Measurements from ENCODE around the gene GUCY1B1.
A peak's percentile ranks its signal among the peaks of the same experiment; 100 is the strongest.

Gene GUCY1B1

DNA sequence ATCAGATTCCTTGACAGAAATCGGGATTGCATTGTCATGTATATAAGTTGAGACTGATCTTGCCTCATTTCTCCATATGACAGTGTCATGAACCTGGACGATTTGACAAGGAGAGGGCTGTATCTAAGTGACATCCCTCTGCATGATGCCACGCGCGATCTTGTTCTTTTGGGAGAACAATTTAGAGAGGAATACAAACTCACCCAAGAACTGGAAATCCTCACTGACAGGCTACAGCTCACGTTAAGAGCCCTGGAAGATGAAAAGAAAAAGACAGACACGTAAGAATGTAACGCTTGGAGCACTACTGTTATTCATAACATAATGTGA lies 40.9 kb downstream of the GUCY1B1 start:
- no peak for DNase-seq (ENCODE audit: low read depth)

DNA sequence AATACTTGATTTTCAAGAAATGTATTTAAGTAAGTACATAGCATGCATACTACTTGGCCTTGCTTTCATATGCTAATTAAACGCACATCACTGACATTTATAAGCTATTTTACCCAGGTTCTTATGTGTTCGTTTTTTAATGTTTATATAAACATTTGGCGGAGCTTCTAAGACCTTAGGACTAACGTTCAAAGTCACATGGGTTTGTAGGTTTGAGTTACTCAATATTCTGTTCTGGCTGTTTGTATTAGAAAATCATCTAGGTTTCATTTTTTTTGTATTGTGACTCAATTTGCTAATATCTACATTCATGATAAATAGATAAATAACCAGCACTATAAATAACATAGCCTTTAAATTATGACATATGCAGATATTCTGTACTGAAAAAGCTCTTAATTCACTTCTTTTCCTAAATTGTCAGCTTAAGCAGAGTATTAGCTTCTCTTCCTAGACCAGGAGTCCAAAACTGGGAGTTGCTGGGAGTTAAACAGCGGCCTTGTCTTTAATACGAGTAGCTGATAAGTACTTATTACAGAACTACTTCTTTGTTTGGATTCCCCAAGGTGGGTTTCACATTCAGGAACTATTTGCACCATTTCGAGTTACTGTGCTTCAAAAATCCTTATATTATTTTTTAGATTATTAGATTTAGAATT lies 42.0 kb downstream of the GUCY1B1 start:
- no peak for DNase-seq (ENCODE audit: low read depth)

DNA sequence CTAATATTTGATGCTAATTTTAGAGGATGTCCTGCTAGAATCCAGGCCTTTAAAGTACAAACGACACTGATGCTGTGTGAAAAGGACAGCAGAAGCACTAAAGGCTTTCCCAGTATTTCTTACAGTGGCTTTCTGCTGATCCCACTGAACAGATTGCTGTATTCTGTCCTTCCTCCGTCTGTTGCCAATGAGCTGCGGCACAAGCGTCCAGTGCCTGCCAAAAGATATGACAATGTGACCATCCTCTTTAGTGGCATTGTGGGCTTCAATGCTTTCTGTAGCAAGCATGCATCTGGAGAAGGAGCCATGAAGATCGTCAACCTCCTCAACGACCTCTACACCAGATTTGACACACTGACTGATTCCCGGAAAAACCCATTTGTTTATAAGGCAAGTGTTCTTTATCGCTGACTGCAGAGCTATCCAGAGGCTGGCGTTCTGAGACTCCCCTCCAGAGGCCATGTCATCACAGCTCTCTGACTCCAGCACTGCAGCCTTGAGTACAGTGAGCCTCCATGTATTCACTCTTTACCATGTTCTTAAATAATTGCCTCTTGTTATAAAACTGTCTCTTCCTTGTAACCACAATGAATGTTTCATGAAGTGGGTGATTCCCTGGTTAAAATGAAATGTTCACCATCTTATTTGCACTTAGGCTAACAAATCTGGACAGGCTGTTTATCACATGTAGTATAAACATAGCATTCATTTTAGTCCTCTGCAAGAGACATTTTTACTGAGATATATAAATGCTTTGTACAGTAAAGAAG lies 43.6 kb downstream of the GUCY1B1 start:
- DNase-seq (ENCODE audit: low read depth), result no peak

DNA sequence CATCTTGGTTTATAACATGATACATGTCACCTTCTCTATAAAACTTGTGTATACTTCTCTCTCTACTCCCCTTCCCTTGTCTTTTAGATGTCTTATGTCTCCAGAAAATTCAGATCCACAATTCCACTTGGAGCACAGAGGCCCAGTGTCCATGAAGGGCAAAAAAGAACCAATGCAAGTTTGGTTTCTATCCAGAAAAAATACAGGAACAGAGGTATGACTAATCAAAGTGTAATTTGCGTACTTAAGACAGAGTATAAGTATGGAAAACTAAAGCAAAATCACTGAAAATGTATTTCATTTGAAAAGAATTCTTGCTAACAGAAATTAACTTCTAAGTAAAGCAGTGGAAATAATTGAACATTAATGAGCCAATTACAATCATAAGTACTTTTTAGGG lies 46.2 kb downstream of the GUCY1B1 start:
- peak; percentile 25 for DNase-seq (ENCODE audit: low read depth)

DNA sequence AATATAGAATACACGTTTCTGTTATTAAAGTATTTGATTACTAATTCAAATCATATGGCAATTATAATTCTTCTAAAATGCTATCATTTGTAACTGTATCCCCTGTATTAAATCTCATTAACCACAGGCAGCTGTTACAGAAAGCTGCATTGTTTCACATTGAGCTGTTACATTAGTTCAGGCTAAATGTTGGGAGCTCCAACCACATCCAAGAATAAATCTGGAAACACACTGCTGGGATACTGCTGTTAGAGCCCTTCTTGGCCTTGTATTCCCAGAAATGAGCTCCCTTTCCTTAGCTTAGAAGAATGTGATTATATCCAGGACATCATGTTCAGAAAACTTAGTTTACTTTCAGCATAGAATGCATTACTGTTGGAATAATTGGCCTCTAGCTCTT lies 48.2 kb downstream of the GUCY1B1 start:
- DNase-seq (ENCODE audit: low read depth), result no peak

DNA sequence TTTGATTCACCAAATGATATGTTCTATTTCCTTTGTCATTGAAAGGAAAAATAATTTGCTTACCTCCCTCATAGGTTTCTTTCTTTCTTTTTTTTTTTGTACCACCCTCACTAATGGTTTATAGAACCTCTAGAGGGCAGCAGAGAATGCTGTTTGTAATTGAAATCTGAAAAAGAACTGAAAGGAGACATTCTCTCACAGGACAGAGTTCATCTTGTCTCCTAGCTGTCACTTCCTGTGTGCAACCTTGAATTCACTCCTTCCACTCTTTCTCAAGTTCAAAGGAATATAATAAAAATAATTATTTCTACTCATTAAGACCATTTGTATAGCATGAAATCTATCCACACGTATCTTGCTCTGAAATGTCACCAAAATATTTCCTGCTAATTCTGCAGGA lies 51.0 kb downstream of the GUCY1B1 start:
- DNase-seq (ENCODE audit: low read depth), result peak; percentile 83

DNA sequence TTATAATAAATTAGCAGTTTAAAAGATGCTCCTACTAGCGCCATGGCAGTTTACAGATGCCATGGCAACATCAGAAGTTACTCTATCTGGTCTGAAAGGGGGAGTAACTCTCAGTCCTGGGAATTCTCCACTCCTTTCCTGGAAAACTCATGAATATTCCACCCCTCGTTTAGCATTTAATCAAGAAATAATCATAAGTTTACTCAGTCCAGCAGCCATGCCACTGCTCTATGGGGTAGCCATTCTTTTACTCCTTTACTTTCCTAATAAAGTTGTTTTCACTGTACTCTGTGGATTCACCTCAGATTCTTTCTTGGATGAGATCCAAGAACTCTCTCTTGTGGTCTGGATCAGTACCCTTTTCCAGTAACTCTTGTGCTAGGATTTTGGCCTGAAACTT lies 52.3 kb downstream of the GUCY1B1 start:
- no peak for DNase-seq (ENCODE audit: low read depth)

DNA sequence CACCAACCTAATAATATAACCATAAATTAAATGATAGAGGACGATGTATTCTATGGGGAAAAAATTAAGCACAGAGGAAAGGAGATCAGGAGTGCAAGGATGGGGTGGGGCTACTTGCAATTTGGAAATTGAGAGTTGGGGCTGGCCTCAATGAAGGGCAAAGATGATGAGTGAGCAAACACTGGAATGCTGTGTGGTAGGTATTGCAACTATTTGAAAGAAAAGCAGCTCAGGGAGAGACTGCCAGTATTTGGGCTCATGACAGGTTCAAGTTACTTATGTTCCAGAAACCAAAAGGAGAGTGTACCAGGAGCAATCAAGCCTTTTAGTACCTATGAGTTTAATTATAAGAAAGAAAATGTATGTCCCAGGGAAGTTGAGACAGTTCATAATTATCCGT lies 59.8 kb downstream of the GUCY1B1 start:
- DNase-seq (ENCODE audit: low read depth), result no peak

DNA sequence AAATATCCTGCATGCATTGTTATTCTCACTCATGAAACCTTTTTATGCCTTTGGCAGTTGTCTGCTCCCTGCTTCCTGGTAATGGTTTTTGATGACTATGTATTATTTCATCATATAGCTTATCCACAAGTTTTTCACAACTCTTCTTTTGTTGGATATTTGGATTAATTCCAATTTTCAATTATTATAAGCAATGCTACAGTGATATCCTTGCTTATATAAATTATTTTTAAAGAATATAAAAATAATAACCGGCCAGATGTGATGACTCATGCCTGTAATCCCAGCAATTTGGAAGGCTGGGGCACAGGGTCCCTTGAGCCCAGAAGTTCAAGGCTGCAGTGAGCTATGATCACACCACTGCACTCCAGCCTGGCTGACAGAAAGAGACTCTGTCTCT lies 60.2 kb downstream of the GUCY1B1 start:
- no peak for DNase-seq (ENCODE audit: low read depth)

DNA sequence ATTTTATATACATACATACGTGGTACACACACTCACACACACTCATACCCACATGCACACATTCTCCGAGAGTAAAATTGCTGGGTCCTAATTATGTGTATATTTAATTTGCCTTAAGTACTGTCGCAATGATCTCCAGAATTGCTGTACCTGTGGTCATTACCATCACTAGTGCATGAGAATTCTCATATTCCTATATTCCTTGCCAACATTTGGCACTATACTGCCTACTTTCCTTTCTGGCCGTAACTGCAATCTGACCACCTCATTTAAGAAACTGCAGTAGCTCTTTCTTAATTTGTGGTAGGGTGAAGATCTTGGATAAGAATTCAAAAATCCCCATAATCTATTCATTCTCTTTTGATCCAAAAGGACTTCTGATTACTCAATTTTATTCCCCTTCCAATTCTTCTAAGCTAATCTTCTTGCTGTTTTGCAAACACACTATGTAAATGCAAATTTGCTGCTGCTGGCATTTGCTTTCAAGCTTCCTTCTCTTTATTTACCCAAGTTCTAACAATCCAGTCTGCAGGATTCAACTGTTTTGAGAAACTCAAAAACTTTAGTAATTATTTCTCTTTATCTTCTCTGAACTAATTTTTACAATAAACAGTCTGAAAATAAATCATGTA lies 62.2 kb downstream of the GUCY1B1 start:
- DNase-seq (ENCODE audit: low read depth), result no peak

DNA sequence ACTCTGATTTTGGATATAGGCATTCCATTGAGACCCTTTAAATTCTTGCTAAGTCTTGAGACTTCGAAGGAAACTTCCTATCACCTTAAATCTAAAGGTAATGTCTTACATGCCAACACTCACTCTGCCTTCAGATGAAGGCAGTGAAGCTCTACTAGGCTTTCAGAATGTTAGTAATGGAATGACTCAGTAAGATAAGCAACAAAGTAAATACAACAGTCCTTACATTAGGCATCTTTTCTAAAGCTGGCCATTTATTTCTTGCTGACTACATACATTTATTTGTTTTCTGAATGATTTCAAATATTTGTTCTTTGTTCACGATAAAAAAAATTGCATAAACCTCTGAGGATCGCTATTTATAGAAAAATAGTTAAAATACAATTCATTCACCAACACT lies 63.8 kb downstream of the GUCY1B1 start:
- DNase-seq (ENCODE audit: low read depth), result no peak

DNA sequence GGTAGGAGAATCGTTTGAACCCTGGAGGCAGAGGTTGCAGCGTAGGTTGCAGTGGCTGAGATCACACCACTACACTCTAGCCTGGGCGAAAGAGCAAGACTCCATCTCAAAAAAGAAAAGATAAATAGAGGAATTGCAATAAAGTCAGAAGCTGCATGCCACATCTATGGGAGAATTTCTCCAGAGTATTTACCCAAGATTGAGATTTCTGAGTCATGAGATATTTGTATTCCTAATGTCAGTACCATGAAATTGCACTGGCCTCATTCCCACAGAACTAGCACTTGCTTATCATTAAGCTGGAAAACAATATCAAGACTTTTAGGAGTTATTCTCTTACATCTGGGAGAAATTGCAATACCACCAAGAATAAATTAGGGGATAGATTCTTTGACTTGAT lies 69.8 kb downstream of the GUCY1B1 start:
- DNase-seq (ENCODE audit: low read depth), result no peak

DNA sequence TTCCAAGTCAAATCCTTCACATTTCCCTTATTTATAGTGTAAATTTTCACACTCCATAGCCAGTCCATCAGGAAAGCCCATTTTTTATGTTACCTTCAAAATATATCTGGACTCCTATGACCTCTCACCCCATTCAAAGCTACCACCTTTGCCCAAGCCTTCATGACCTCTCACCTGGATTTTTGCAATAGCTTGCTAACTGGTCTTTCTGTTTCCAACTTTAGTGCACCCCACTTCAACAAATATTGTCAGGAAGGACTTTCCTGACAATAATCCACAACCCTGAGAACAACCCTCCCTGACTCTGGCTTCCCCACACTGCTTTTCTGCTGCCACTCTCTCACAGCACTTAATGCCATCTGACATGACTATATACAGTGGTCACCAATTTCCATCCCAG lies 73.8 kb downstream of the GUCY1B1 start:
- no peak for DNase-seq (ENCODE audit: low read depth)

DNA sequence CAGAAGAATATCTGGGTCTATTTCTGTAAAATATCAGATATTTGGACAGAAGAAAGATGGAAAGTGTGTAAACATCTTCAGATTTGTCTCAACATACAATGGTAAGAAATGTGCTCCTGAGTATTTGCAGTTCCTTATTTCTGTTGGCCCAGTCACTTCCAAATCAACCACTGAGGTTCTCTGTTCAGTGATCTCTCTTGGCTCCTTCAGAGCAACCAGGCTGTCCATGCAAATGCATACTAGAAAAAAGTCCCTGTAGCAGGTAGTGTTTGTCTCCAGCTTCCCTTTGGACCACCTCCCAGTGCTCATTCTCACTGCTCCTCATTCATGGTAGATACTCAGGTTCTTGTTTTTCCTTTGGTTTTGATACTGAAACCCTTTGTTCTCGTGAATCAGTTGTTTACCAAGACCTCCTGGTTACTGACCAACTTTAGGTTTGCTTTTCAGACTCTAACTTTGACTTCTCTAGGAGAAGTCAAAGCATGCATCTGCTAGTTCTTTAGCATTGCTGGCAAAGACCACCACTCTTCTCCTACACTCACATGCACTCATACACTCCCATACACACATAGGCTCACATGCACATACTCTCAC lies 78.5 kb downstream of the GUCY1B1 start:
- DNase-seq (ENCODE audit: low read depth), result no peak

DNA sequence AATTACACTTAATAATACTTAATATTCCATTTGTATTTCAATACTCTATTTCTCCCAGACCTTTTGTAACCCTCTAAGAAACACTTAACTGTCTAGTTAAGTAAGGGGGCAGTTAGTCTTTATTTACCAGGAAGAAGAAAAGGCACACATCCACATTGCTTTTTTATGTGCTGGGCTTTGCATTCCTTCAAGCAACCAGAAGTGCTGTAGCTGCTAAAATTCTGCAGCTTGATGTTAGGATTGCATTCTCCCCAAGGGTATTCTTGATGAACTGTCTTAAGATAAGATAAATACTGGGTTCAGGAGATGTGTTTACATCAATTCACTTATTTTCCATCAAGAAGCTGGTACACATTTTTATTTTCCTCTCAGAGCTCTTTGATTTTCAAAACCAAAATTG lies 83.3 kb downstream of the GUCY1B1 start:
- no peak for DNase-seq (ENCODE audit: low read depth)

DNA sequence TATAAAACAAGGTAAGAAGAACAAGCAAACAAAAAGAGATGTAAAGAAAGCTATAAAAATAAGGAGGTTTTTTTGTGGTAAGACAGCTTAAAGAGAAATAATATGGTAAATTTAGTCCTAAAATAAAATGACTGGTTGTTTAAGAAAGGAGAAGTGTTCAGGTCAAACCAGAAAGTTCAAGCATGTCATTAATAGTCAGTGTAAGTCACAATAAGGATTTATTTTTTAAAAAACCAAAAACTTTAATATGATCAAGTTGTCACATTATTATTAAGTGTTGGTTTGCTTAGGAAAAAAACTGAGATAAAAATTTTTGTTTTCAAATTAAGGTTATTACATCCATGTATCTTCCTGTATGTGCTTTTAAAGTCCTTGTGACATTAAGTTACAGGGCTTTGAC lies 88.1 kb downstream of the GUCY1B1 start:
- DNase-seq (ENCODE audit: low read depth), result no peak

DNA sequence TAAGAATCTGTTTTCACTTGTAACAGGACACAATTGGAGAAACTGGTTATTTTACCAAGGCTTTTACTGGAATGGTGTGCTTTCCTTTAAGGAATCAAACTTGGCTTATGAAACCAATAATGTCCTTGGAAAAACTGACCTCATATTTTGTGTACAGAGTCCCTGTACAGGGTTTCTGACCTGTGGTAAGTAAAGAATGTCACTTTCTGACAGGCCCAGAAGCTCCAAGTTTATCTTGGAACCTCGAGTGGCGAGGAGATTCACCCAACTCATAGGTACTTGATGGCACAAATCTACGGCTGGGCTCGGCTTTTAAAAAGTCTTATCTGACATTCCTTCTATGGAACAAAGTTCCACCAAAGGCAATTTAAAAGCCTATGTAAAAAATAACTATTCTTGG lies 90.2 kb downstream of the GUCY1B1 start:
- DNase-seq (ENCODE audit: low read depth), result no peak

DNA sequence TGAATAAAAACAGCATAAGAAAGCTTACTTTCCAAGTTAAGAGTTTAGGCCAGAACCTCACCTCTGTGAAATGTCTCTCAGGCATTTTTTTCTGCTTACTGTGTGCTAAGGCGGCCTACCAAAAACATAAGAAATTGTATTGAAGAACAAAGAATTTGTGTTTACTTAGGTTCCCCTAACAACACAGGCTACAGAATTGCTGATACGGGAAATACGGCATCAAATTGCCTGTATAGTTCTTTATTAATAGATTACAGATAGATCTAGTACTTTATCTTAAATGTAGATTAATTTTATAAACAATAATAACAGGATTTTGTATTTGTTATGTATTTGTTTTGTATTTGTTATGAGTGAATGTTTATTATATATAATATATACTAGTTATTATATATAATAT lies 94.4 kb downstream of the GUCY1B1 start:
- no peak for DNase-seq (ENCODE audit: low read depth)

DNA sequence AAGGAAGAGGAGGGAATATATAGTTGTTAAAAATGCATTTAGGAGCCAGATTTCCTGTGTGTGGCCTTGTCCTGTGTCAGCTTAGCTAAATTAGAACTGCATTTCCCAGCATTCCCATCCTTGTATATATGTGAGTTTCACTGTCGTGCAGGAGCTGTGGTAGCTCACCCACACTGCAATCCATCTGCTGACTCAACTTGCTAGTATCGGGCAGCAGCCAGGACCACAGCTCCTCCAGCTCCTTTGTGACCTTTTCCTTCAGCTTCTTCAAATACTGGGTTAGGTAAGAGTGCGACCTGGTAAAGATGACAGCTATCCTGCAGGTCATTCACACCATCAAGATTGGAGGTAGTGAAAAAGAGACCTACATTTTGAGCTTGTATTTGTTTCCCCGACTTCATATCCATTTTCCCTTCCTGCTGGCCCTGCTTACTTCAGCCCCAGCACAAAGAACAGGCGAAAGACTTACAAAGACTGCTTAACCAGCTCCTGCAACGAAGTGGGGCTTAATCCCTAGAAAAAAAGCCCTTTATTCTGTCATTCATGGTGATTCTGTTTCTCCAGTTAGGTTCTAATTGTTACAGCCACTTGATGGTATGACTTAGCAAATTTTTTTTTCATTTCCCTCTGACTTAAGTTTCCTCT lies 95.9 kb downstream of the GUCY1B1 start:
- peak; percentile 30 for DNase-seq (ENCODE audit: low read depth)

DNA sequence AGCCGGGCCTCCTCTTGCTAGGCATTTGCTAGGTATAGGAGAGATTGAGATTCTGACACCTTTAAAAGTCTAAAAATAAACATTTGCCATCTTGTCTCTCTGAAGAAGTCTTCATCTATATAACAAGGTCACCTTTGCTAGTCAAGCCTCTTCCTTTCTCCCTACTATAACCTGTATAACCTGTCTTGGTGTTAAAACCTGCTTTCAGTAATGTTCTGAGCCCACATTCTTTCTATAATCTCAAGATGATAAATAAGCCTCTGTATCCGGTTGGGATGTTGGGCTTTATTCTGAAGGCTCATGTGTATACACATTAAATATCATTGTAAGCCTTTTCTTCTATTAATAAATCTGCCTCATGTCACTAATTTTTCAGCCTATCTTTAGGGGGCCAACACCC lies 97.1 kb downstream of the GUCY1B1 start:
- no peak for DNase-seq (ENCODE audit: low read depth)

Measured in ELR (cell line).